Natural killer cell (primary cell): ENCODE data around the gene CXCL9. TPM values are rescaled to one million over a fixed set of nuclear protein-coding genes. Genes with fewer than 3 reads are reported as not detected.

Source experiments
- ATAC-seq, 3 donors: fragments of 150-1000 bp in 2 of 3; fragments of 200-7000 bp in 1 of 3; cut with Tn5 transposase; 1 replicate in 1 of 3; 2 replicates in 2 of 3; pipeline ENCODE4 v1.10.0; 2021; ENCODE audit warnings: mild to moderate bottlenecking in 2 of 3, moderate library complexity in 2 of 3
- DNase-seq, 2 donors: peaks; one replicate each; pipeline versions ENCODE4 v3.0.0 to v3.0.0-alpha.2; 2013 to 2021; ENCODE audit warnings: mixed read lengths in 1 of 2
- H3K27ac ChIP-seq: one replicate; pipeline ENCODE4 v1.5.1; 2013; ENCODE audit warnings: mild to moderate bottlenecking, low read length
- H3K27me3 ChIP-seq: one replicate; pipeline ENCODE4 v1.6.1; 2013; ENCODE audit warnings: low read length; ENCODE audit not compliant: control insufficient read depth, insufficient read depth
- H3K36me3 ChIP-seq: one replicate; pipeline ENCODE4 v1.6.1; 2013; ENCODE audit warnings: low read length; ENCODE audit not compliant: control insufficient read depth, insufficient read depth
- H3K4me1 ChIP-seq: one replicate; pipeline ENCODE4 v1.6.1; 2013; ENCODE audit warnings: low read length; ENCODE audit not compliant: control insufficient read depth, insufficient read depth
- H3K4me3 ChIP-seq: one replicate; pipeline ENCODE4 v1.5.1; 2013; ENCODE audit warnings: low read length
- H3K9me3 ChIP-seq: one replicate; pipeline ENCODE4 v1.6.1; 2013; ENCODE audit warnings: low read length; ENCODE audit not compliant: control insufficient read depth, insufficient read depth
- H3K27ac Mint-ChIP-seq, 2 donors: one replicate each; pipeline ENCODE4 v1.8.0; 2022; ENCODE audit warnings: mild to moderate bottlenecking in 2 of 2, mixed read lengths in 2 of 2, moderate library complexity in 1 of 2
- H3K27me3 Mint-ChIP-seq, 2 donors: one replicate each; pipeline ENCODE4 v1.8.0; 2022; ENCODE audit warnings: low read depth in 2 of 2, mixed read lengths in 2 of 2
- H3K36me3 Mint-ChIP-seq: one replicate; pipeline ENCODE4 v1.8.0; 2022; ENCODE audit warnings: mixed read lengths
- H3K4me1 Mint-ChIP-seq, 2 donors: one replicate each; pipeline ENCODE4 v1.8.0; 2022; ENCODE audit warnings: mixed read lengths in 2 of 2
- H3K4me3 Mint-ChIP-seq: one replicate; pipeline ENCODE4 v1.8.0; 2022; ENCODE audit warnings: mild to moderate bottlenecking, moderate library complexity, mixed read lengths
- H3K9me3 Mint-ChIP-seq, 2 donors: one replicate each; pipeline ENCODE4 v1.8.0; 2022; ENCODE audit warnings: mixed read lengths in 2 of 2
- WGBS: methylation state at CpG from one replicate; pipeline ENCODE4 v1.1.7; 2013; ENCODE audit warnings: missing lambda C conversion rate; ENCODE audit not compliant: insufficient coverage; 5-methylcytosine and 5-hydroxymethylcytosine counted together
- intact Hi-C: fragments of 100-400 bp; cut with micrococcal nuclease; formaldehyde crosslinking; loops from one replicate; pipeline ENCODE4 v1.14.2; 2022
- total RNA-seq, 4 donors: library from RNA; stranded (reverse); fragments of 120-200 nt in 1 of 4; gene quantifications; one replicate each; pipeline versions ENCODE4 v1.2.3 to v1.2.4, GENCODE V29; 2013 to 2022
- TF ChIP-seq, protein P1 (sequence below): fragments of 200-600 bp; IDR thresholded peaks from one replicate; pipeline ENCODE4 v1.8.0; 2022; ENCODE audit warnings: antibody characterized with exemption

CXCL9 gene
- total RNA-seq, 3 donors from 2014 or later (not counting 1 experiment from before 2014, with no cell fraction given) = not detected

DNA sequence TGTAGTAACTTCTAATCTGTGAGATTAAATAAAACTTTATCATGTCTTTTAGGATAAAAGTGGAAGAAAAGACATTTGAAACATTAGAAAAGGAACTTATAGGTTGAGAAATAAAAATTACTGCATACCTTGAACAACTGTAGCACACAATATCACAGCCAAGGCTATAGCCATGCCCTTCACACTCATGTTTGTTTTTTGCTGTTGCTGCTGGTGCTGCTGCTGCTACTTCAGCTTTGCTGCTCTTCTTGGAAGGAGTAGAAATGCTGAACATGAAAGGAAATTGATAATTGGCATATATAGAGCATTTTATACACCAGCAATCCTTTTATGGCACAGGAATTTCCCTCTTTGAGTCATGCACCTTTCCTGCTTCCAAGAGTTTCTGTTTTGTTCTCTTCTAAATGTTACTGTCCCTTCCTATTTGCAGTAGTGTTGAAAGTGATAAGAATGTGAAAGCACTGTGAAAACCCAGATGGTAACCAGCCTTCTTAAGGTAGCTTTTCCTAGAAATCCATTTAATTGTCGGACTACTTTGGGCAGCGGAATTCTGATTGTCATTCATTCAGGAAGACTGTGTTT, 28.6 kb upstream of the CXCL9 start, which contains the start of gene CXCL11:
TSS of gene CXCL11 (minus strand) at position 272 of the 582 bp plus-strand sequence. CDS start at position 189, 83 bp downstream.
- H3K36me3 Mint-ChIP-seq = no peaks in the 10 kb centered on the region
- no peak for ATAC-seq
- Histone ChIP-seq H3K4me1 (no peaks in the 10 kb centered on the region), H3K4me3 (no peak within 1 kb of the TSS), H3K9me3 (no peaks in the 10 kb centered on the region), H3K36me3 (no peaks in the 10 kb centered on the region), H3K27me3 (no peaks in the 10 kb centered on the region), H3K27ac (no peak within 1 kb of the TSS)
- H3K27me3 Mint-ChIP-seq = peaks cover 5 to 6% of the 10 kb centered on the region in 2 donors
- no peaks in the 10 kb centered on the region for H3K4me1 Mint-ChIP-seq
- WGBS = 69% methylated on average over 2 of the region's 2 CpGs
- intact Hi-C loops = no loop called here
- no peak within 1 kb of the TSS for H3K27ac Mint-ChIP-seq
- no peak for DNase-seq
- no peak within 1 kb of the TSS for H3K4me3 Mint-ChIP-seq
- H3K9me3 Mint-ChIP-seq = no peaks in the 10 kb centered on the region
- TF ChIP-seq, protein P1, sequence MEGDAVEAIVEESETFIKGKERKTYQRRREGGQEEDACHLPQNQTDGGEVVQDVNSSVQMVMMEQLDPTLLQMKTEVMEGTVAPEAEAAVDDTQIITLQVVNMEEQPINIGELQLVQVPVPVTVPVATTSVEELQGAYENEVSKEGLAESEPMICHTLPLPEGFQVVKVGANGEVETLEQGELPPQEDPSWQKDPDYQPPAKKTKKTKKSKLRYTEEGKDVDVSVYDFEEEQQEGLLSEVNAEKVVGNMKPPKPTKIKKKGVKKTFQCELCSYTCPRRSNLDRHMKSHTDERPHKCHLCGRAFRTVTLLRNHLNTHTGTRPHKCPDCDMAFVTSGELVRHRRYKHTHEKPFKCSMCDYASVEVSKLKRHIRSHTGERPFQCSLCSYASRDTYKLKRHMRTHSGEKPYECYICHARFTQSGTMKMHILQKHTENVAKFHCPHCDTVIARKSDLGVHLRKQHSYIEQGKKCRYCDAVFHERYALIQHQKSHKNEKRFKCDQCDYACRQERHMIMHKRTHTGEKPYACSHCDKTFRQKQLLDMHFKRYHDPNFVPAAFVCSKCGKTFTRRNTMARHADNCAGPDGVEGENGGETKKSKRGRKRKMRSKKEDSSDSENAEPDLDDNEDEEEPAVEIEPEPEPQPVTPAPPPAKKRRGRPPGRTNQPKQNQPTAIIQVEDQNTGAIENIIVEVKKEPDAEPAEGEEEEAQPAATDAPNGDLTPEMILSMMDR = no peak

DNA sequence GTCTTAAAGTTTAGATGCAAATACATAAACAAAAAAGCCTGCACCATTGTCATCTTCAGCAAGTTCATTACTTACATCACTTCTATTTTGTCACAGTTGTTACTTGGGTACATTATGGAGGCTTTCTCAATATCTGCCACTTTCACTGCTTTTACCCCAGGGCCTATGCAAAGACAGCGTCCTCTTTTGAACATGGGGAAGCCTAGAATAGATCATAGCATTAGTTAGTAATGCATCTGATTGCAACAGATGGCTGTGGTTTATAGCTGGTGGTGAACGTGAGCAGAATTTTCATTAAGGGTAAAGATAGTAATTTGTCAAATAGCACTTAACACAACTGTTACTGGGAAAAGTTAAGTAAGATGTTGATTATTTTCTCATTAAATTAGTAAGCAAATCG, 27.8 kb upstream of the CXCL9 start:
- H3K4me1 ChIP-seq = no peaks in the 10 kb centered on the region
- 38% methylated on average over 2 of the region's 3 CpGs for WGBS
- H3K36me3 ChIP-seq = no peaks in the 10 kb centered on the region
- Mint-ChIP-seq H3K36me3 (no peaks in the 10 kb centered on the region), H3K27ac (no peak overlapping the region), H3K9me3 (no peaks in the 10 kb centered on the region), H3K4me1 (no peaks in the 10 kb centered on the region), H3K4me3 (no peak overlapping the region), H3K27me3 (peaks cover 5 to 7% of the 10 kb centered on the region in 2 donors)
- ATAC-seq (no peak), DNase-seq (no peak)
- H3K9me3 ChIP-seq = no peaks in the 10 kb centered on the region
- intact Hi-C loops = no loop called here
- H3K27me3 ChIP-seq = no peaks in the 10 kb centered on the region
- TF ChIP-seq, protein P1 = no peak
- no peak overlapping the region for H3K27ac ChIP-seq
- H3K4me3 ChIP-seq = no peak overlapping the region

GRCh38 chr4:76029300-76029699, 22.0 kb upstream of the CXCL9 start:
- no peaks in the 10 kb centered on the region for H3K4me1 ChIP-seq
- no peaks in the 10 kb centered on the region for H3K27me3 ChIP-seq
- Mint-ChIP-seq H3K4me3 (no peak overlapping the region), H3K27ac (no peak overlapping the region), H3K27me3 (peaks cover 19 to 40% of the 10 kb centered on the region in 2 donors), H3K36me3 (no peaks in the 10 kb centered on the region), H3K9me3 (no peaks in the 10 kb centered on the region), H3K4me1 (peaks cover 5% of the 10 kb centered on the region in 2 donors)
- DNase-seq (no peak), ATAC-seq (no peak)
- no peaks in the 10 kb centered on the region for H3K36me3 ChIP-seq
- H3K4me3 ChIP-seq = no peak overlapping the region
- H3K9me3 ChIP-seq = no peaks in the 10 kb centered on the region
- TF ChIP-seq, protein P1 = no peak
- H3K27ac ChIP-seq = no peak overlapping the region
- intact Hi-C loops = no loop called here
- WGBS = 90% methylated on average over 2 of the region's 2 CpGs

- H3K36me3 ChIP-seq = no peaks in the 10 kb centered on the region
- H3K27me3 Mint-ChIP-seq = peaks cover 23 to 50% of the 10 kb centered on the region in 2 donors
- WGBS = 12% methylated on average over 6 of the region's 6 CpGs
- H3K27ac ChIP-seq = no peak overlapping the region
- H3K4me1 ChIP-seq = no peaks in the 10 kb centered on the region
- H3K9me3 ChIP-seq = no peaks in the 10 kb centered on the region
- intact Hi-C loops = no loop called here
- H3K27ac Mint-ChIP-seq = no peak overlapping the region
- peaks cover 9 to 10% of the 10 kb centered on the region in 2 donors for H3K4me1 Mint-ChIP-seq
- no peaks in the 10 kb centered on the region for H3K36me3 Mint-ChIP-seq
- DNase-seq (peak in 1 of 2 donors; percentile 46), ATAC-seq (no peak)
- H3K9me3 Mint-ChIP-seq = no peaks in the 10 kb centered on the region
- TF ChIP-seq, protein P1 = no peak
- H3K4me3 Mint-ChIP-seq = no peak overlapping the region
- no peaks in the 10 kb centered on the region for H3K27me3 ChIP-seq
- H3K4me3 ChIP-seq = no peak overlapping the region
These were observed 21.0 kb upstream of the CXCL9 start for GRCh38 chr4:76028350-76028765.
